NCI-H2107 treated with DMSO at 0.1 percent for 48 hours (cell line): Measurements from ENCODE around the gene TMEM156.

Experiments
- DNase-seq: peaks from one replicate; lab custom pipeline; 2025; ENCODE audit not compliant: unreplicated experiment; lab: John Stamatoyannopoulos, UW

The TMEM156 gene

GRCh38 chr4:38928568-38928967 is 103.6 kb downstream of the TMEM156 start:
- DNase-seq = no peak

DNA sequence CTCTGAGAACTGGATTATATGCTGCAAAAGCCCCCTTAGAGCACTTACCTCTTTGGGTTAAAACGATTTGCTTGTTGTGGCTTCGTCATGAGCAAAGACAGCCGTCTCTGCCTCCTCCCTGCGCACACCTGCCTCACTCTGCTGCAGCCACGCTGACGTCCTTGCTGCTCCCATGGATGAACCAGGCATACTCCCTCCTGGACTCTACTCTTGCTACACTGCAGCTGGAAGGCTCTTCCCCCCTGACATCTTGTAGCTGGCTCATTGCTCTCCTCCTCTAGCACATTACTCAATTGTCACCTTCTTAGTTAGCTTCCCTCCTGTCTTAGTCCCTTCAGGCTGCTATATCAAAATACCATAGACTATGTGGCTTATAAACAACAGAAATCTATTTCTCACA is 105.3 kb downstream of the TMEM156 start:
- no peak for DNase-seq

DNA sequence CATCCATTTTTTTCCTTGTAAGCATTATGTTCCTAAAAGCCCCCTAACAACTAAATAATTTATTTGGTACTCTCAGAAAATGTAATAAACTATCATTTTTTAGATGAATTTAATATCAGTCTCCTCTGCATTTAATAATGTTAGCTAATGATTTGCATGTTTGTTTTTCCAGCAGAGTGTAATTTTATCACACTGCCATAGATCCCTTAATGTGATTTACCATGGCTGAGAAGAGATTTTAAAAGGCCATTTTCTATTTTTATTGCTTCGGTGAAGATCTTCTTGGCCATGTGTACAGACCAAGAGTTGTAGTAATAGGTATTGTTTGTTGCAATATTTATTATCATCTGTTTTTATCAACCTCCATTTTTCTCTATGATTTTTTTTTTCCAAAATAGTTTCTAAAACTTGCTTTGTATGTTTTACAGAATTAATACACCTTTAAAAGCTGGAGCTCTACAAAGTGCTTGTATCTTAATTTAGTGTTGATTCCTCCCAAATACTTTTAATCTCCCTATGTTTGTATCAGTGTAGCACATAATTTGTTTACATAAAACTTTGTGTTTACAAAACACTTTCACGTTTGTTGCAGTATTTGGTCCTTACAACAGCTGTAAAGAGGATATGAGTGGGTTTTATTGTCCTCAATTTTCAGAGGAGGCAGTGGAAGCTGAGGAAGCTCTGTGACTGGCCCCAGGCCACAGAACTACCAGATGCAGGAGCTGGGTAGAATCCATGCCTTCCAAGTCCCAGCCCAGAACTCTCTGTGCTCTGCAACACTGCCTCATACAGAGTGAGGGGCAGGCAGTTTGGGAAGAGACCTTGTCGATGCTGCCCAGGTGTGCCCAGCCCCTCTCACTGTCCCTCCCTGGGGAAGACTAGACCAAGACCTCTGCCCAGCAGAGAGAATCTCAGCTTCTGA is 106.5 kb downstream of the TMEM156 start:
- DNase-seq = no peak

DNA sequence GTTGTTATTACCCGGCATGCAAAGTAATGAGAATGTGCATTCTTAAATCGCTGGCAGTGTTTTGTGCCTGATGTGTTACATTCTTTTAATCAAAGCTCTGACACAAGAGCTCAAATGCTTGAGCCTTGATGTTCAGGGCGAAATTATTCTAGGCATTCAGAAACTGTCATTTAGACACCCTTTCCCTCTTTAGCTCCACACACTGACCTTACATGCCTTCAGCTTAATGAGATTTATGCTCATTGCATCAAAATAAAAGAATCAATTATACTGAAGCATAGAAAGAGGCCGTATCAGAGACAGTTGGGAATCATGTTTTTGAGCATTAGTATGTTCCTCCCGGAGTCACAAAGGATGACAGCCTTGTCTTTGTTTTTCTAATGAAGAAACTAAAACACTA is 107.9 kb downstream of the TMEM156 start:
- no peak for DNase-seq

GRCh38 chr4:38923746-38924145 is 108.5 kb downstream of the TMEM156 start:
- no peak for DNase-seq

DNA sequence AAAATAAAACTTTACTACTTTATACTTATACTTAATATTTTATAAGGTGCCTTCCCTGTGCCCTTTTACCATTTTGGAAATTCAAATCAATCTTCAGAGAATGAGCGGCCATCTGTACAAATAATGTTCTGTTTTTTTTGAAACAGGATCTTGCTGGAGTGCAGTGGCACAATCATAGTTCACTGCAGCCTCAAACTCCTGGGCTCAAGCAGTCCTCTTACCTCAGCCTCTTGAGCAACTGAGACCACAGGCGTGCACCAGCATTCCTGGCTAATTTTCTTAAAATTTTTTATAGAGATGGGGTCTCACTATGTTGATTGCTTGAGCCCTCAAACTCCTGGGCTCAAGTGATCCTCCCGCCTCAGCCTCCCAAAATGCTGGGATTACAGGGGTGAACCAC is 111.1 kb downstream of the TMEM156 start:
- no peak for DNase-seq

GRCh38 chr4:38920677-38921076 is 111.5 kb downstream of the TMEM156 start:
- DNase-seq = no peak

DNA sequence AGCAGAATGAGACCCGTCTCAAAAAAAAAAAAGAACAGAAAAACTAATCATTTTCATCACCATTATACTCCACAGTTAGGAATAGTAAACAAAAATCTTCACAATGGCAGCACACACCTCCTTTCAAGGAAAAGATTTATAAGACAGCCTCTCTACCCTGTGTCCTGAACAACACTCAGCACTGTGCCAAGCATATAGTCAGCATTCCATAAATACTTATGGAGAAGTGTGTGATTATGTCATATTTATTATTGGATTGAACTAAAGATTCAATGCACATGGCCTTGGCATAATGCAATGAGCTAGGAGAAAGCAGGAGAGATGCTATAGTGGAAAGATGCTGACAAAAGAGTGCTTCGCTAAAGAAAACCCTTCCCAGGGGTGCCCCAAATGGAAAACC is 112.0 kb downstream of the TMEM156 start:
- DNase-seq = no peak

DNA sequence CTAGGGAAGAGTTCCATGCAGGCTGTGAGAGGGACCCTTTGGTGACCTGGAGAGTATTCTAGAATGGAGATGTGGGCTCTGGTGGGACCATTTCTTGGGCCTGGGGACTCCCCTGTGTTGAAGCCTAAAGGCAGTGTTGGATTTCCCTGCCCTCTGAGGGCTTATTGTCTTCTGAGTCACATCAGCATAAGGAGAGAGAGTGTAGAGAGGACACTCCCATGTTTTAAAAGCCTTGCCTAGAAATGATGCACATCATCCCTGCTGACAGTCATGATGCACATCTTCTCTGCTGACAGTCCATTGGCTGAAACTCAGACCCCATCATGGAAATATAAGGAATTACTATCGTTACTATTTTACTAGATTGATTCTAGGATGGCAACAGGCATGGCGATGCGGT is 112.7 kb downstream of the TMEM156 start:
- no peak for DNase-seq

- no peak for DNase-seq
Observed at GRCh38 chr4:38917481-38918025, 114.7 kb downstream of the TMEM156 start.
